Astrocyte (in vitro differentiated cells and primary cell): ENCODE measurements around the gene FEZF1. TPM values are rescaled to one million over a fixed set of nuclear protein-coding genes. Genes with fewer than 3 reads are reported as not detected.

ENCODE experiments used
- DNase-seq: peaks from one replicate; pipeline ENCODE4 v3.0.0-alpha.2; 2010; ENCODE audit warnings: low read depth
- FAIRE-seq: peaks from 2 replicates; lab custom pipeline; 2011; peaks lifted over from hg19 to GRCh38; lab: Jason Lieb, UNC
- H2AFZ ChIP-seq: 2 replicates; pipeline ENCODE4 v1.6.0; 2012; ENCODE audit warnings: low read depth, low read length, inconsistent platforms
- H3K27ac ChIP-seq: 2 replicates; pipeline ENCODE4 v1.5.1; 2011; ENCODE audit warnings: low read depth, low read length, inconsistent platforms
- H3K27me3 ChIP-seq: 2 replicates; pipeline ENCODE4 v1.6.0; 2011; ENCODE audit warnings: low read length, inconsistent platforms; ENCODE audit not compliant: insufficient read depth
- H3K36me3 ChIP-seq: 2 replicates; pipeline ENCODE4 v1.5.1; 2011; ENCODE audit warnings: low read length, inconsistent platforms; ENCODE audit not compliant: insufficient read depth
- H3K4me1 ChIP-seq: 2 replicates; pipeline ENCODE4 v1.5.1; 2011; ENCODE audit warnings: low read length, inconsistent platforms; ENCODE audit not compliant: insufficient read depth
- H3K4me2 ChIP-seq: 2 replicates; pipeline ENCODE4 v1.6.0; 2012; ENCODE audit warnings: low read length, inconsistent platforms
- H3K4me3 ChIP-seq: 2 replicates; pipeline ENCODE4 v1.5.1; 2011; ENCODE audit warnings: low read depth, mild to moderate bottlenecking, low read length, inconsistent platforms; ENCODE audit not compliant: insufficient read depth
- H3K79me2 ChIP-seq: 2 replicates; pipeline ENCODE4 v1.6.0; 2012; ENCODE audit warnings: mild to moderate bottlenecking, low read length, inconsistent platforms; ENCODE audit not compliant: insufficient read depth
- H3K9ac ChIP-seq: 2 replicates; pipeline ENCODE4 v1.6.0; 2012; ENCODE audit warnings: mild to moderate bottlenecking, low read length, inconsistent platforms
- H3K9me3 ChIP-seq: 2 replicates; pipeline ENCODE4 v1.5.1; 2012; ENCODE audit warnings: low read depth, mild to moderate bottlenecking, low read length, inconsistent platforms; ENCODE audit not compliant: insufficient read depth
- H4K20me1 ChIP-seq: 2 replicates; pipeline ENCODE4 v1.6.0; 2012; ENCODE audit warnings: low read length, inconsistent platforms; ENCODE audit not compliant: insufficient read depth
- H3K27ac Mint-ChIP-seq: one replicate; pipeline ENCODE4 v1.8.0; 2021; ENCODE audit warnings: mild to moderate bottlenecking, mixed read lengths; ENCODE audit not compliant: unreplicated experiment
- H3K27me3 Mint-ChIP-seq: one replicate; pipeline ENCODE4 v1.8.0; 2021; ENCODE audit warnings: low read depth, mixed read lengths; ENCODE audit not compliant: unreplicated experiment
- H3K36me3 Mint-ChIP-seq: one replicate; pipeline ENCODE4 v1.8.0; 2021; ENCODE audit warnings: low read depth, mixed read lengths; ENCODE audit not compliant: unreplicated experiment
- H3K4me1 Mint-ChIP-seq: one replicate; pipeline ENCODE4 v1.8.0; 2021; ENCODE audit warnings: low read depth, mixed read lengths; ENCODE audit not compliant: unreplicated experiment
- H3K4me3 Mint-ChIP-seq: one replicate; pipeline ENCODE4 v1.8.0; 2021; ENCODE audit warnings: mild to moderate bottlenecking, moderate library complexity, mixed read lengths; ENCODE audit not compliant: unreplicated experiment
- H3K9me3 Mint-ChIP-seq: one replicate; pipeline ENCODE4 v1.8.0; 2021; ENCODE audit warnings: mild to moderate bottlenecking, mixed read lengths; ENCODE audit not compliant: unreplicated experiment
- EZH2 ChIP-seq: IDR thresholded peaks from 2 replicates; pipeline ENCODE4 v1.6.1; 2012; ENCODE audit warnings: mild to moderate bottlenecking, low read length, inconsistent platforms; ENCODE audit not compliant: insufficient read depth
- total RNA-seq: library from RNA; stranded (reverse); gene quantifications from 2 replicates; pipeline ENCODE4 v1.2.1, GENCODE V29; 2021
- TF ChIP-seq, protein P1 (sequence below): IDR thresholded peaks from 2 replicates; pipeline ENCODE4 v1.5.1; 2011; ENCODE audit warnings: low read depth, mild to moderate bottlenecking, inconsistent platforms, low read length, moderate library complexity; ENCODE audit not compliant: insufficient read depth

The FEZF1 gene
- total RNA-seq, 1 donor from 2014 or later: 0.61 TPM

DNA sequence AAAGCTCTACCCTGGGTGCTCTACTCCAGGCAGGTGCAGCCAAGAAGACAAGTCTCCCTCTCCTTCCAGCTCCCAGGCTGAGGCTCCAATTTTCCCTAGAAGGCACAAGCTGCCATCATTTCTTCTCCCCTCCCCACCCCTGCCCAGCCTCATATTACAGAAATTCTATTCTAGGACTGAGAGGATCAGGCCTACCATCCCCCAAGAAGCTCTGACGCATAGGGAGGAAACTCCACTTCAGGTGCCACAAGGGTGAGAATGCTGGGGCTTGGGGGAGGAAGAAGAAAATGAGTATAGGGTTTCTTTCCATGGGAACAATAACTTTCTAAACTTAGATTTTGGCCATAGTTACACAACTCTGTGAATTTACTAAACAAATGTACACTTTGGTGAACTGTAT, 35.3 kb downstream of the FEZF1 start:
- Histone ChIP-seq H3K9ac (no peak overlapping the region), H3K27ac (no peak overlapping the region), H3K79me2 (no peaks in the 10 kb centered on the region), H3K36me3 (no peaks in the 10 kb centered on the region), H4K20me1 (no peaks in the 10 kb centered on the region), H3K27me3 (no peaks in the 10 kb centered on the region), H3K4me1 (no peaks in the 10 kb centered on the region), H3K9me3 (no peaks in the 10 kb centered on the region), H3K4me3 (no peak overlapping the region), H2AFZ (no peak overlapping the region), H3K4me2 (no peak overlapping the region)
- no peak overlapping the region for H3K4me3 Mint-ChIP-seq
- no peak for FAIRE-seq
- H3K27ac Mint-ChIP-seq: no peak overlapping the region
- H3K4me1 Mint-ChIP-seq: no peaks in the 10 kb centered on the region
- H3K27me3 Mint-ChIP-seq: no peaks in the 10 kb centered on the region
- TF ChIP-seq, protein P1, sequence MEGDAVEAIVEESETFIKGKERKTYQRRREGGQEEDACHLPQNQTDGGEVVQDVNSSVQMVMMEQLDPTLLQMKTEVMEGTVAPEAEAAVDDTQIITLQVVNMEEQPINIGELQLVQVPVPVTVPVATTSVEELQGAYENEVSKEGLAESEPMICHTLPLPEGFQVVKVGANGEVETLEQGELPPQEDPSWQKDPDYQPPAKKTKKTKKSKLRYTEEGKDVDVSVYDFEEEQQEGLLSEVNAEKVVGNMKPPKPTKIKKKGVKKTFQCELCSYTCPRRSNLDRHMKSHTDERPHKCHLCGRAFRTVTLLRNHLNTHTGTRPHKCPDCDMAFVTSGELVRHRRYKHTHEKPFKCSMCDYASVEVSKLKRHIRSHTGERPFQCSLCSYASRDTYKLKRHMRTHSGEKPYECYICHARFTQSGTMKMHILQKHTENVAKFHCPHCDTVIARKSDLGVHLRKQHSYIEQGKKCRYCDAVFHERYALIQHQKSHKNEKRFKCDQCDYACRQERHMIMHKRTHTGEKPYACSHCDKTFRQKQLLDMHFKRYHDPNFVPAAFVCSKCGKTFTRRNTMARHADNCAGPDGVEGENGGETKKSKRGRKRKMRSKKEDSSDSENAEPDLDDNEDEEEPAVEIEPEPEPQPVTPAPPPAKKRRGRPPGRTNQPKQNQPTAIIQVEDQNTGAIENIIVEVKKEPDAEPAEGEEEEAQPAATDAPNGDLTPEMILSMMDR: no peak
- no peak for TF ChIP-seq EZH2
- DNase-seq: no peak
- H3K36me3 Mint-ChIP-seq: no peaks in the 10 kb centered on the region
- no peaks in the 10 kb centered on the region for H3K9me3 Mint-ChIP-seq

DNA sequence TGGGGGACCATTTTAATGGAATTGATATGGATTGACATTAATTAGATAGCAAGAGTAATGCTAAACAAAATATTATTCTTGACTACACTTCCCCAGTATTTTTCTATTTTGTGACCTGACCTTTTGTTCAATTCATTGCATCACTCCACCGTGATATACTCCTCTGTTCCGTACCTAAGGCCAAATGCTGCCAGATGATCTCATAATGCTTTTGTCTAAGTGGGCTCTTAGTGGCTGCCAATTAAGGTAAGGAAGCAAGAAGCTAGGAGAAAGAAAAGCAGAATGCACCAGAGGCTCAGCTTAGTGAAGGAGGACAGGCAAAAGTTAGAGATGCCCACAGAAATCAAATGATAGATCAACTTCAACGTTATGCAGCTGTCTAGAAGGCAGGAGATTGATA, 36.4 kb downstream of the FEZF1 start:
- Mint-ChIP-seq H3K9me3 (no peaks in the 10 kb centered on the region), H3K27me3 (no peaks in the 10 kb centered on the region), H3K4me1 (no peaks in the 10 kb centered on the region), H3K27ac (no peak overlapping the region), H3K36me3 (no peaks in the 10 kb centered on the region), H3K4me3 (no peak overlapping the region)
- Histone ChIP-seq H3K36me3 (no peaks in the 10 kb centered on the region), H3K79me2 (no peaks in the 10 kb centered on the region), H3K9ac (no peak overlapping the region), H4K20me1 (no peaks in the 10 kb centered on the region), H3K4me3 (no peak overlapping the region), H3K9me3 (no peaks in the 10 kb centered on the region), H3K27ac (no peak overlapping the region), H2AFZ (no peak overlapping the region), H3K27me3 (no peaks in the 10 kb centered on the region), H3K4me2 (no peak overlapping the region), H3K4me1 (no peaks in the 10 kb centered on the region)
- no peak for TF ChIP-seq EZH2
- TF ChIP-seq, protein P1: no peak
- no peak for DNase-seq
- no peak for FAIRE-seq

DNA sequence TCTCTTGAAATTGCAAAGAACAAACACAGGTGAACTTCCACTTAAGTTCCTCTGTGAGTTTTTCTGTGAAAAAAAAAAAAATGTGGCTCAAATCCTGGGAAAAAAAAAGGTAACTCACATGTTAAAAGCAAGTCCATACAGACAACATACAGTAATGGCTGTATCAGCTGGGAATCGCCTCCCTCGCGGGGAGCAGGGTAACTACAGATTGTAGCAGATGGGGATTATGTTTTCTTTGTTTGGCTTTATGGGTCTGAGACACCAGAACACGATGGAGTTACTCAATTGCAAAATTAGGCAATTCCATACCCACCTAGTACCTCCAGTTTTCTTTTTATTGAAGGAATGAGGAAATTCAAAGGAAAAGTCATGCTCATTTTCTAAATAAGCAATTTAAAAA, 42.3 kb downstream of the FEZF1 start:
- FAIRE-seq (no peak), DNase-seq (no peak)
- no peaks in the 10 kb centered on the region for H3K9me3 Mint-ChIP-seq
- no peak overlapping the region for H3K4me3 Mint-ChIP-seq
- Histone ChIP-seq H3K4me3 (no peak overlapping the region), H3K27me3 (peaks cover 4% of the 10 kb centered on the region), H3K4me2 (no peak overlapping the region), H3K4me1 (no peaks in the 10 kb centered on the region), H3K36me3 (no peaks in the 10 kb centered on the region), H2AFZ (no peak overlapping the region), H4K20me1 (no peaks in the 10 kb centered on the region), H3K9me3 (no peaks in the 10 kb centered on the region), H3K79me2 (no peaks in the 10 kb centered on the region), H3K9ac (no peak overlapping the region), H3K27ac (no peak overlapping the region)
- H3K27ac Mint-ChIP-seq: no peak overlapping the region
- TF ChIP-seq EZH2: no peak
- TF ChIP-seq, protein P1: no peak
- no peaks in the 10 kb centered on the region for H3K4me1 Mint-ChIP-seq
- peaks cover 5% of the 10 kb centered on the region for H3K27me3 Mint-ChIP-seq
- H3K36me3 Mint-ChIP-seq: no peaks in the 10 kb centered on the region
